K562 (cell line): Measurements from ENCODE around the gene SIDT2. TPM values are rescaled to one million over a fixed set of nuclear protein-coding genes. Genes with fewer than 3 reads are reported as not detected.
A peak's percentile ranks its signal among the peaks of the same experiment; 100 is the strongest.

Experiments
- ARID2 ChIP-seq: fragments of 450-650 bp; IDR thresholded peaks from 2 replicates; pipeline ENCODE4 v1.6.1; 2017; ENCODE audit warnings: antibody characterized with exemption, mild to moderate bottlenecking
- ATF6 ChIP-seq: sonication (generic); formaldehyde crosslinking; IDR thresholded peaks from 2 replicates; pipeline ENCODE4 v1.4.0; 2020; ENCODE audit warnings: mild to moderate bottlenecking, missing genetic modification reagents
- ATF7 ChIP-seq: fragments of 450-650 bp; IDR thresholded peaks from 2 replicates; pipeline ENCODE4 v1.7.1; 2014; ENCODE audit warnings: mild to moderate bottlenecking, moderate library complexity
- JUND ChIP-seq, 2 experiments: IDR thresholded peaks; 2 replicates in 1 of 2; 3 replicates in 1 of 2; pipeline ENCODE4 v1.6.1; 2011; ENCODE audit warnings: borderline replicate concordance in 2 of 2, low read depth in 2 of 2, low read length in 2 of 2, improper control_type of control experiment in 1 of 2, missing biosample characterization in 1 of 2, missing genetic modification characterization in 1 of 2, missing genetic modification reagents in 1 of 2
- KDM5B ChIP-seq: fragments of 200-600 bp; sonication (generic); IDR thresholded peaks from 2 replicates; pipeline ENCODE4 v1.6.1; 2012; ENCODE audit warnings: low read depth, mild to moderate bottlenecking, moderate library complexity, low read length, control low read depth, inconsistent platforms; ENCODE audit not compliant: insufficient replicate concordance
- SAP30 ChIP-seq: fragments of 200-600 bp; sonication (generic); IDR thresholded peaks from 2 replicates; pipeline ENCODE4 v1.6.1; 2012; ENCODE audit warnings: borderline replicate concordance, low read depth, mild to moderate bottlenecking, moderate library complexity, low read length, control low read depth, inconsistent platforms; ENCODE audit not compliant: insufficient read depth, poor library complexity, severe bottlenecking
- ZNF407 ChIP-seq: fragments of 450-650 bp; IDR thresholded peaks from 2 replicates; pipeline ENCODE4 v1.6.1; 2016; ENCODE audit warnings: low read depth
- polyA plus RNA-seq, 8 experiments: library from polyadenylated mRNA; depleted of rRNA in 4 of 8; stranded (reverse) in 5 of 8; unstranded in 3 of 8; fragments of >200 nt; fragmentation: Nextera tagmentation in 2 of 8; fragmentation: Illumina TruSeq in 1 of 8; extraction: Ambion mirVana in 2 of 8; extraction: Trizol in 1 of 8; gene quantifications; 2 replicates each; pipeline versions ENCODE4 v1.2.1 to v1.2.3, GENCODE V29; 2011 to 2014; ENCODE audit warnings: inconsistent platforms in 1 of 8, missing spikeins in 1 of 8
- total RNA-seq, 7 experiments: library from RNA; depleted of rRNA in 6 of 7; stranded (reverse); fragments of >200 nt in 6 of 7; fragmentation: Illumina TruSeq in 2 of 7; extraction: Trizol in 2 of 7; gene quantifications; 2 replicates each; pipeline versions ENCODE4 v1.2.1 to v1.2.3, GENCODE V29; 2011 to 2021; ENCODE audit warnings: low replicate concordance in 1 of 7
- TF ChIP-seq, protein P1 (sequence below), 2 experiments: fragments of 450-650 bp; IDR thresholded peaks; 2 replicates each; pipeline ENCODE4 v1.6.1; 2016
- TF ChIP-seq, protein P2 (sequence below), 3 experiments: fragments of 200-800 bp in 1 of 3; fragments of 250-450 bp in 1 of 3; fragments of 450-650 bp in 1 of 3; sonication (Bioruptor Pico) in 1 of 3; sonication (Bioruptor generic) in 1 of 3; formaldehyde crosslinking in 1 of 3; IDR thresholded peaks; 2 replicates each; pipeline versions ENCODE4 v1.6.1 to v1.8.0; 2016 to 2022; ENCODE audit warnings: mild to moderate bottlenecking in 2 of 3, missing genetic modification characterization in 2 of 3, missing compliant biosample characterization in 1 of 3, moderate library complexity in 1 of 3

Gene SIDT2
- total and polyA plus RNA-seq, 9 of the 15 experiments (the other 6 are each of a cell fraction or from before 2014, with no cell fraction given), result 2.4 to 20.2 (median 6.5) TPM

DNA sequence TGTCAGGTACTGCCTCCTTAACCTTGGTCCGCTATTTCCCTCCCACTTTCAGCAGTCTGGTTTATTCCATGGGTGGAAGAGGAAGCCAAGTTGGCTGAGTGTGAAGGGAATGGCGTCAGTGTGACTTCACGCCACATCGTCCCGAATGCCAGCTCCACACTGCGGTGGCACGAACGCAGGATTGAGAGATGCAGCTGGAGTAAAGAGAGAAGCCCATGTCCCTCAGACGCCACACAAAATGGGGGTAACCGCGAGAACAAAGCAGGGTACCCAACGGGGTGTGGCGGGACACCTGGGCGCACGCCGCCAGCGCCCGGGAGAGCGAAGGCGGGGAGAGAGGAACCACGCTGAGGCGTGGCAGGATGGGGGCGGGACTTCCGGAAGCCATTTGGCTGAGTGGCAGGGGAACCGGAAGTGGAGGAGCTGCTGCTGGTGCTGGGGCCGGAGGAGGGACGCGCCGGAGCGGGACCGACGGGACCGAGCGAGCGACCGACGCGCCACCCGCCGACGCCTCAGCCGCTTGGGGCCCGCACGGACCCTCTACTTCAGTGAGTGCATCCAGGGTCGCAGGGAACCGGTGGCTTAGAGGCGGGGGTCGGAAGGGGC, 34.6 kb upstream of the SIDT2 start, which contains the start of gene PAFAH1B2 (continued):
- TF ChIP-seq, protein P1, sequence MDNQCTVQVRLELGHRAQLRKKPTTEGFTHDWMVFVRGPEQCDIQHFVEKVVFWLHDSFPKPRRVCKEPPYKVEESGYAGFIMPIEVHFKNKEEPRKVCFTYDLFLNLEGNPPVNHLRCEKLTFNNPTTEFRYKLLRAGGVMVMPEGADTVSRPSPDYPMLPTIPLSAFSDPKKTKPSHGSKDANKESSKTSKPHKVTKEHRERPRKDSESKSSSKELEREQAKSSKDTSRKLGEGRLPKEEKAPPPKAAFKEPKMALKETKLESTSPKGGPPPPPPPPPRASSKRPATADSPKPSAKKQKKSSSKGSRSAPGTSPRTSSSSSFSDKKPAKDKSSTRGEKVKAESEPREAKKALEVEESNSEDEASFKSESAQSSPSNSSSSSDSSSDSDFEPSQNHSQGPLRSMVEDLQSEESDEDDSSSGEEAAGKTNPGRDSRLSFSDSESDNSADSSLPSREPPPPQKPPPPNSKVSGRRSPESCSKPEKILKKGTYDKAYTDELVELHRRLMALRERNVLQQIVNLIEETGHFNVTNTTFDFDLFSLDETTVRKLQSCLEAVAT (IDR thresholded peaks at IDR 0.05), result peak in 1 of 2 experiments; percentile 52; a peak in 1 of 4 replicates
- TF ChIP-seq, protein P2, sequence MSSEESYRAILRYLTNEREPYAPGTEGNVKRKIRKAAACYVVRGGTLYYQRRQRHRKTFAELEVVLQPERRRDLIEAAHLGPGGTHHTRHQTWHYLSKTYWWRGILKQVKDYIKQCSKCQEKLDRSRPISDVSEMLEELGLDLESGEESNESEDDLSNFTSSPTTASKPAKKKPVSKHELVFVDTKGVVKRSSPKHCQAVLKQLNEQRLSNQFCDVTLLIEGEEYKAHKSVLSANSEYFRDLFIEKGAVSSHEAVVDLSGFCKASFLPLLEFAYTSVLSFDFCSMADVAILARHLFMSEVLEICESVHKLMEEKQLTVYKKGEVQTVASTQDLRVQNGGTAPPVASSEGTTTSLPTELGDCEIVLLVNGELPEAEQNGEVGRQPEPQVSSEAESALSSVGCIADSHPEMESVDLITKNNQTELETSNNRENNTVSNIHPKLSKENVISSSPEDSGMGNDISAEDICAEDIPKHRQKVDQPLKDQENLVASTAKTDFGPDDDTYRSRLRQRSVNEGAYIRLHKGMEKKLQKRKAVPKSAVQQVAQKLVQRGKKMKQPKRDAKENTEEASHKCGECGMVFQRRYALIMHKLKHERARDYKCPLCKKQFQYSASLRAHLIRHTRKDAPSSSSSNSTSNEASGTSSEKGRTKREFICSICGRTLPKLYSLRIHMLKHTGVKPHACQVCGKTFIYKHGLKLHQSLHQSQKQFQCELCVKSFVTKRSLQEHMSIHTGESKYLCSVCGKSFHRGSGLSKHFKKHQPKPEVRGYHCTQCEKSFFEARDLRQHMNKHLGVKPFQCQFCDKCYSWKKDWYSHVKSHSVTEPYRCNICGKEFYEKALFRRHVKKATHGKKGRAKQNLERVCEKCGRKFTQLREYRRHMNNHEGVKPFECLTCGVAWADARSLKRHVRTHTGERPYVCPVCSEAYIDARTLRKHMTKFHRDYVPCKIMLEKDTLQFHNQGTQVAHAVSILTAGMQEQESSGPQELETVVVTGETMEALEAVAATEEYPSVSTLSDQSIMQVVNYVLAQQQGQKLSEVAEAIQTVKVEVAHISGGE (CRISPR knock-in tag; IDR thresholded peaks at IDR 0.05), result peak in 2 of 3 experiments; percentile 77 to 92; a peak in 5 of 6 replicates
- peak; percentile 71; the same call in 1 of the 2 replicates for TF ChIP-seq ATF7
- TF ChIP-seq SAP30, result peak; percentile 88
- TF ChIP-seq JUND (IDR thresholded peaks at IDR 0.05; ENCODE audit: borderline replicate concordance, low read depth, low read length), result peak; percentile 47; the same call in 1 of the 2 replicates
- TF ChIP-seq JUND (tag; IDR thresholded peaks at IDR 0.05; ENCODE audit: borderline replicate concordance, low read depth, low read length), result peak; percentile 13; the same call in 1 of the 3 replicates
- TF ChIP-seq ARID2, result no peak
- peak; percentile 97 for TF ChIP-seq KDM5B
- TF ChIP-seq ZNF407, result no peak
- TF ChIP-seq ATF6, result 0 out of 2 replicates have a peak, but pooled peaks have one; percentile 61
